Natural killer cell (primary cell): Measurements from ENCODE around the gene ABCA8. TPM values are rescaled to one million over a fixed set of nuclear protein-coding genes. Genes with fewer than 3 reads are reported as not detected.

ENCODE experiments used
- ATAC-seq, 3 donors: fragments of 150-1000 bp in 2 of 3; fragments of 200-7000 bp in 1 of 3; cut with Tn5 transposase; 1 replicate in 1 of 3; 2 replicates in 2 of 3; pipeline ENCODE4 v1.10.0; 2021; ENCODE audit warnings: mild to moderate bottlenecking in 2 of 3, moderate library complexity in 2 of 3
- DNase-seq, 2 donors: peaks; one replicate each; pipeline versions ENCODE4 v3.0.0 to v3.0.0-alpha.2; 2013 to 2021; ENCODE audit warnings: mixed read lengths in 1 of 2
- H3K27ac ChIP-seq: one replicate; pipeline ENCODE4 v1.5.1; 2013; ENCODE audit warnings: mild to moderate bottlenecking, low read length
- H3K27me3 ChIP-seq: one replicate; pipeline ENCODE4 v1.6.1; 2013; ENCODE audit warnings: low read length; ENCODE audit not compliant: control insufficient read depth, insufficient read depth
- H3K36me3 ChIP-seq: one replicate; pipeline ENCODE4 v1.6.1; 2013; ENCODE audit warnings: low read length; ENCODE audit not compliant: control insufficient read depth, insufficient read depth
- H3K4me1 ChIP-seq: one replicate; pipeline ENCODE4 v1.6.1; 2013; ENCODE audit warnings: low read length; ENCODE audit not compliant: control insufficient read depth, insufficient read depth
- H3K4me3 ChIP-seq: one replicate; pipeline ENCODE4 v1.5.1; 2013; ENCODE audit warnings: low read length
- H3K9me3 ChIP-seq: one replicate; pipeline ENCODE4 v1.6.1; 2013; ENCODE audit warnings: low read length; ENCODE audit not compliant: control insufficient read depth, insufficient read depth
- H3K27ac Mint-ChIP-seq, 2 donors: one replicate each; pipeline ENCODE4 v1.8.0; 2022; ENCODE audit warnings: mild to moderate bottlenecking in 2 of 2, mixed read lengths in 2 of 2, moderate library complexity in 1 of 2
- H3K27me3 Mint-ChIP-seq, 2 donors: one replicate each; pipeline ENCODE4 v1.8.0; 2022; ENCODE audit warnings: low read depth in 2 of 2, mixed read lengths in 2 of 2
- H3K36me3 Mint-ChIP-seq: one replicate; pipeline ENCODE4 v1.8.0; 2022; ENCODE audit warnings: mixed read lengths
- H3K4me1 Mint-ChIP-seq, 2 donors: one replicate each; pipeline ENCODE4 v1.8.0; 2022; ENCODE audit warnings: mixed read lengths in 2 of 2
- H3K4me3 Mint-ChIP-seq: one replicate; pipeline ENCODE4 v1.8.0; 2022; ENCODE audit warnings: mild to moderate bottlenecking, moderate library complexity, mixed read lengths
- H3K9me3 Mint-ChIP-seq, 2 donors: one replicate each; pipeline ENCODE4 v1.8.0; 2022; ENCODE audit warnings: mixed read lengths in 2 of 2
- CTCF ChIP-seq: fragments of 200-600 bp; IDR thresholded peaks from one replicate; pipeline ENCODE4 v1.8.0; 2022; ENCODE audit warnings: antibody characterized with exemption
- WGBS: methylation state at CpG from one replicate; pipeline ENCODE4 v1.1.7; 2013; ENCODE audit warnings: missing lambda C conversion rate; ENCODE audit not compliant: insufficient coverage; 5-methylcytosine and 5-hydroxymethylcytosine counted together
- intact Hi-C: fragments of 100-400 bp; cut with micrococcal nuclease; formaldehyde crosslinking; loops from one replicate; pipeline ENCODE4 v1.14.2; 2022
- total RNA-seq, 4 donors: library from RNA; stranded (reverse); fragments of 120-200 nt in 1 of 4; gene quantifications; one replicate each; pipeline versions ENCODE4 v1.2.3 to v1.2.4, GENCODE V29; 2013 to 2022

The ABCA8 gene
- total RNA-seq, 3 donors from 2014 or later (not counting 1 experiment from before 2014, with no cell fraction given), result not detected

- H3K36me3 ChIP-seq, result no peaks in the 10 kb centered on the region
- no peaks in the 10 kb centered on the region for H3K27me3 ChIP-seq
- H3K4me3 ChIP-seq, result no peak overlapping the region
- 100% methylated on average over 1 of the region's 4 CpGs for WGBS
- Mint-ChIP-seq H3K27ac (no peak overlapping the region), H3K4me1 (peaks cover 0 to 6% of the 10 kb centered on the region in 2 donors), H3K4me3 (no peak overlapping the region), H3K27me3 (peaks cover 11 to 17% of the 10 kb centered on the region in 2 donors), H3K36me3 (no peaks in the 10 kb centered on the region), H3K9me3 (no peaks in the 10 kb centered on the region)
- H3K27ac ChIP-seq, result no peak overlapping the region
- intact Hi-C loops, result no loop called here
- no peaks in the 10 kb centered on the region for H3K9me3 ChIP-seq
- no peak for DNase-seq
- TF ChIP-seq CTCF, result no peak
- no peaks in the 10 kb centered on the region for H3K4me1 ChIP-seq
- ATAC-seq, result no peak
These were observed 11.9 kb downstream of the ABCA8 start for GRCh38 chr17:68943123-68943811.

- Histone ChIP-seq H3K27me3 (no peaks in the 10 kb centered on the region), H3K4me3 (no peak overlapping the region), H3K27ac (no peak overlapping the region), H3K36me3 (no peaks in the 10 kb centered on the region), H3K4me1 (no peaks in the 10 kb centered on the region), H3K9me3 (no peaks in the 10 kb centered on the region)
- no peak for ATAC-seq
- intact Hi-C loops, result no loop called here
- no peak for TF ChIP-seq CTCF
- no peaks in the 10 kb centered on the region for H3K36me3 Mint-ChIP-seq
- no peak overlapping the region for H3K27ac Mint-ChIP-seq
- no peak overlapping the region for H3K4me3 Mint-ChIP-seq
- WGBS, result 92% methylated on average over 3 of the region's 3 CpGs
- H3K4me1 Mint-ChIP-seq, result peaks cover 0 to 6% of the 10 kb centered on the region in 2 donors
- peaks cover 11 to 17% of the 10 kb centered on the region in 2 donors for H3K27me3 Mint-ChIP-seq
- DNase-seq, result no peak
- H3K9me3 Mint-ChIP-seq, result no peaks in the 10 kb centered on the region
These were observed 12.8 kb downstream of the ABCA8 start for GRCh38 chr17:68942389-68942788.

- Mint-ChIP-seq H3K36me3 (no peaks in the 10 kb centered on the region), H3K9me3 (no peaks in the 10 kb centered on the region), H3K4me1 (peaks cover 0 to 6% of the 10 kb centered on the region in 2 donors), H3K27ac (no peak overlapping the region), H3K4me3 (no peak overlapping the region), H3K27me3 (peaks cover 11 to 23% of the 10 kb centered on the region in 2 donors)
- intact Hi-C loops, result no loop called here
- no peak overlapping the region for H3K4me3 ChIP-seq
- H3K27ac ChIP-seq, result no peak overlapping the region
- ATAC-seq (no peak), DNase-seq (no peak)
- H3K27me3 ChIP-seq, result no peaks in the 10 kb centered on the region
- no peak for TF ChIP-seq CTCF
- no peaks in the 10 kb centered on the region for H3K36me3 ChIP-seq
- WGBS, result 73% methylated on average over 4 of the region's 6 CpGs
- no peaks in the 10 kb centered on the region for H3K4me1 ChIP-seq
- H3K9me3 ChIP-seq, result no peaks in the 10 kb centered on the region
These were observed 13.4 kb downstream of the ABCA8 start for GRCh38 chr17:68941761-68942160.

- Mint-ChIP-seq H3K27ac (no peak overlapping the region), H3K36me3 (no peaks in the 10 kb centered on the region), H3K9me3 (no peaks in the 10 kb centered on the region), H3K4me3 (no peak overlapping the region), H3K27me3 (peaks cover 3 to 32% of the 10 kb centered on the region in 2 donors), H3K4me1 (no peaks in the 10 kb centered on the region)
- TF ChIP-seq CTCF, result no peak
- Histone ChIP-seq H3K27me3 (no peaks in the 10 kb centered on the region), H3K9me3 (no peaks in the 10 kb centered on the region), H3K27ac (no peak overlapping the region), H3K4me3 (no peak overlapping the region), H3K36me3 (no peaks in the 10 kb centered on the region), H3K4me1 (no peaks in the 10 kb centered on the region)
- DNase-seq, result no peak
- ATAC-seq, result no peak
- 0% methylated on average over 1 of the region's 3 CpGs for WGBS
- intact Hi-C loops, result no loop called here
These were observed 16.0 kb downstream of the ABCA8 start for GRCh38 chr17:68939195-68939594.
